Measurements from ENCODE around the gene GDAP1L1. TPM values are rescaled to one million over a fixed set of nuclear protein-coding genes. Genes with fewer than 3 reads are reported as not detected.

GDAP1L1 gene
- polyA plus RNA-seq, 1 experiment, result not detected

- H3K27me3 ChIP-seq (ENCODE audit: control insufficient read depth, insufficient read depth, low read length), result no peaks in the 10 kb centered on the region
- peak within 1 kb of the TSS; percentile 59 for H3K4me3 ChIP-seq (ENCODE audit: low read depth, low read length)
- H3K36me3 ChIP-seq (ENCODE audit: control insufficient read depth, insufficient read depth, low read length), result 0 out of 2 replicates have a peak, but pooled peaks cover 2% of the 10 kb centered on the region
- POLR2A ChIA-PET, result interaction anchor here (0.6 kb wide), 1 partner anchor 1502 kb away, joined by 3 read pairs; the partner anchor contains the start of gene UBE2C
- peak; percentile 99 for TF ChIP-seq CTCF (IDR thresholded peaks at IDR 0.05; ENCODE audit: insufficient read depth, low read depth, low read length)
- DNase-seq (ENCODE audit: low read depth), result peak; percentile 68
- CTCF ChIA-PET, result interaction anchor here (0.6 to 10.3 kb wide), 37 partner anchors 9 to 372 kb away, joined by 3 to 203 read pairs (median 4); no protein-coding TSS in a partner anchor
Measured at GRCh38 chr20:44310664-44311639, 63.8 kb downstream of the GDAP1L1 start, which contains the start of gene FITM2. Gene FITM2, minus strand, starts transcription at chr20:44311202. Its CDS starts 54 bp downstream, at chr20:44311148.

GRCh38 chr20:44314870-44315269, 67.8 kb downstream of the GDAP1L1 start:
- H3K36me3 ChIP-seq (ENCODE audit: control insufficient read depth, insufficient read depth, low read length), result no peaks in the 10 kb centered on the region
- TF ChIP-seq CTCF (IDR thresholded peaks at IDR 0.05; ENCODE audit: insufficient read depth, low read depth, low read length), result no peak
- POLR2A ChIA-PET, result no interaction called here
- H3K27me3 ChIP-seq (ENCODE audit: control insufficient read depth, insufficient read depth, low read length), result no peaks in the 10 kb centered on the region
- DNase-seq (ENCODE audit: low read depth), result no peak
- CTCF ChIA-PET, result interaction anchor here (0.7 to 10.3 kb wide), 4 partner anchors 9 to 296 kb away, joined by 3 to 203 read pairs (median 3); no protein-coding TSS in a partner anchor
- no peak overlapping the region for H3K4me3 ChIP-seq (ENCODE audit: low read depth, low read length)

- Histone ChIP-seq H3K27me3 (ENCODE audit: control insufficient read depth, insufficient read depth, low read length) (no peaks in the 10 kb centered on the region), H3K36me3 (ENCODE audit: control insufficient read depth, insufficient read depth, low read length) (no peaks in the 10 kb centered on the region), H3K4me3 (ENCODE audit: low read depth, low read length) (no peak overlapping the region)
- ChIA-PET POLR2A (no interaction called here), CTCF (interaction anchor here (2.6 kb wide), 1 partner anchor 10 kb away, joined by 23 read pairs; the partner anchor contains the start of gene FITM2)
- no peak for DNase-seq (ENCODE audit: low read depth)
- no peak for TF ChIP-seq CTCF (IDR thresholded peaks at IDR 0.05; ENCODE audit: insufficient read depth, low read depth, low read length)
Measured at GRCh38 chr20:44319839-44320422, 72.8 kb downstream of the GDAP1L1 start.

GRCh38 chr20:44324343-44324742, 77.2 kb downstream of the GDAP1L1 start:
- POLR2A ChIA-PET, result no interaction called here

More at GRCh38 chr20:44324343-44324742, 77.2 kb downstream of the GDAP1L1 start:
- Histone ChIP-seq H3K36me3 (ENCODE audit: control insufficient read depth, insufficient read depth, low read length) (no peaks in the 10 kb centered on the region), H3K27me3 (ENCODE audit: control insufficient read depth, insufficient read depth, low read length) (no peaks in the 10 kb centered on the region), H3K4me3 (ENCODE audit: low read depth, low read length) (no peak overlapping the region)
- CTCF ChIA-PET, result interaction anchor here (0.9 to 4.7 kb wide), 4 partner anchors 9 to 107 kb away, joined by 3 to 28 read pairs (median 3); partner anchors contain the start of gene FITM2
- DNase-seq (ENCODE audit: low read depth), result no peak
- TF ChIP-seq CTCF (IDR thresholded peaks at IDR 0.05; ENCODE audit: insufficient read depth, low read depth, low read length), result no peak

All from BJ (cell line).